Breast epithelium (tissue), 4 donors: ENCODE results near the gene CCDC102A. TPM values are rescaled to one million over a fixed set of nuclear protein-coding genes. Genes with fewer than 3 reads are reported as not detected.

Experiments used
- DNase-seq, 2 donors: peaks; one replicate each; pipeline ENCODE4 v3.0.0-alpha.2; 2019; ENCODE audit warnings: low spot score in 2 of 2
- H3K27ac ChIP-seq, 2 donors: fragments of 200-600 bp; sonication (generic) in 1 of 2; one replicate each; pipeline ENCODE4 v1.5.1; 2016 to 2019; ENCODE audit warnings: mild to moderate bottlenecking in 1 of 2
- H3K27me3 ChIP-seq, 2 donors: fragments of 200-600 bp; sonication (generic) in 1 of 2; one replicate each; pipeline versions ENCODE4 v1.5.1 to v1.6.0; 2017 to 2019; ENCODE audit warnings: control low read depth in 1 of 2, mild to moderate bottlenecking in 1 of 2
- H3K36me3 ChIP-seq: fragments of 200-600 bp; one replicate; pipeline ENCODE4 v1.5.1; 2019
- H3K4me1 ChIP-seq, 2 donors: fragments of 200-600 bp; sonication (generic); one replicate each; pipeline ENCODE4 v1.5.1; 2016 to 2019; ENCODE audit warnings: control low read depth in 1 of 2
- H3K4me3 ChIP-seq, 3 donors: fragments of 200-600 bp; sonication (generic); 1 replicate in 2 of 3; 2 replicates in 1 of 3; pipeline ENCODE4 v1.5.1; 2016 to 2019; ENCODE audit warnings: mild to moderate bottlenecking in 3 of 3, moderate library complexity in 2 of 3
- H3K9me3 ChIP-seq, 2 donors: fragments of 200-600 bp; sonication (generic) in 1 of 2; one replicate each; pipeline ENCODE4 v1.5.1; 2016 to 2019; ENCODE audit warnings: control low read depth in 1 of 2
- POLR2A ChIP-seq: fragments of 450-650 bp; IDR thresholded peaks from one replicate; pipeline ENCODE4 v1.6.1; 2016; ENCODE audit warnings: antibody characterized with exemption, mild to moderate bottlenecking, moderate library complexity
- POLR2AphosphoS5 ChIP-seq, 3 donors: sonication (generic); formaldehyde crosslinking; IDR thresholded peaks; one replicate each; pipeline ENCODE4 v1.6.1; 2017; ENCODE audit warnings: antibody characterized with exemption in 3 of 3
- intact Hi-C: fragments of 100-400 bp; cut with DNase I; formaldehyde crosslinking; loops from one replicate; pipeline ENCODE4 v1.15.1; 2023; ENCODE audit warnings: low total_unique reads
- total RNA-seq, 3 donors: library from RNA; depleted of rRNA; stranded (reverse); fragments of >200 nt; gene quantifications; one replicate each; pipeline ENCODE4 v1.1.0, GENCODE V29; 2016
- TF ChIP-seq, protein P1 (sequence below), 3 donors: fragments of 450-650 bp; IDR thresholded peaks; one replicate each; pipeline ENCODE4 v1.5.1; 2016 to 2017; ENCODE audit warnings: antibody characterized with exemption in 3 of 3, mild to moderate bottlenecking in 3 of 3, moderate library complexity in 3 of 3

The CCDC102A gene
- total RNA-seq, 3 donors from 2014 or later: 6.7 to 15.1 (median 12.1) TPM

DNA sequence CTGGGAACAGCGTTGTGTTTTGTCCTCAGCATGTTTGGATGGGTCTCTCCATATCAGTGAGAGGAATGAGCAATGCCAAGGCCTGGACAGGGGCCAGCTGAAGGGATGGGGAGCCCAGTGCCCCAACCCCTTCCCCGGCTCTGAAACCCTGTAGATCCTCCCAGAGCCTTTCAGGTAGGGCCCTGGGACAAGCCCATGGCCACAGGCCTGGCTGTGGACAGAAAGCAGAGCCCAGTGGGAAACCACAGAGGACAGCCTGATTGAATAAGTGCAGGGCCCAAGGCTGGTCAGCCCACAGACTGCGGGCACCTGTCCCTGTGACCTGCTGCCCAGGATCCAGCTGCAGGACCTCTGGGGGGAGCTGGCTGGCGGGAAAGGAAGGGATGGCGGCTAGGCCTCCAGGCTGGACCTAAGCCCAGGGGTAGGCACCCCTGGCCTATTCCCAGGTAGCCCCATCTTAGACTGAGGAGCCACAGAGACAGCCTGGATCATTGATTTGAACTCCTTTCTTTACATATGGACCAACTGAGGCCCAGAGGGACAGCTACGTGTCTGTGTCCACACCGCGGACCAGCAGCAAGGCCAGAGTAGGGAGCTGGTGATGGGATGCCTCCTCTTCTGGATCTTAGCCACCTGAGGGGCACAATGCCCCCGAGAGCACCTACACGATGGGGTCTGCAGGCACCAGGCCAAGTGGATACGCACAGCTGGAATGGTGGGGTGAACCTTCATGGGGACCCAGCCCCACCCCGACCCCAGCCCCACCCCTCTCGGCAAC, 1.3 kb downstream of the CCDC102A start:
- peak; percentile 29 to 47 for DNase-seq
- H3K9me3 ChIP-seq: no peaks in the 10 kb centered on the region
- H3K4me3 ChIP-seq: peak overlapping the region; percentile 84 to 93 (median 92)
- intact Hi-C loops: no loop called here
- H3K27me3 ChIP-seq: no peaks in the 10 kb centered on the region
- H3K27ac ChIP-seq: peak overlapping the region; percentile 90 to 93
- no peaks in the 10 kb centered on the region for H3K36me3 ChIP-seq
- peaks cover 14 to 23% of the 10 kb centered on the region in 2 donors for H3K4me1 ChIP-seq
- TF ChIP-seq POLR2AphosphoS5 (IDR thresholded peaks at IDR 0.05) (no peak), POLR2A (no peak)
- TF ChIP-seq, protein P1, sequence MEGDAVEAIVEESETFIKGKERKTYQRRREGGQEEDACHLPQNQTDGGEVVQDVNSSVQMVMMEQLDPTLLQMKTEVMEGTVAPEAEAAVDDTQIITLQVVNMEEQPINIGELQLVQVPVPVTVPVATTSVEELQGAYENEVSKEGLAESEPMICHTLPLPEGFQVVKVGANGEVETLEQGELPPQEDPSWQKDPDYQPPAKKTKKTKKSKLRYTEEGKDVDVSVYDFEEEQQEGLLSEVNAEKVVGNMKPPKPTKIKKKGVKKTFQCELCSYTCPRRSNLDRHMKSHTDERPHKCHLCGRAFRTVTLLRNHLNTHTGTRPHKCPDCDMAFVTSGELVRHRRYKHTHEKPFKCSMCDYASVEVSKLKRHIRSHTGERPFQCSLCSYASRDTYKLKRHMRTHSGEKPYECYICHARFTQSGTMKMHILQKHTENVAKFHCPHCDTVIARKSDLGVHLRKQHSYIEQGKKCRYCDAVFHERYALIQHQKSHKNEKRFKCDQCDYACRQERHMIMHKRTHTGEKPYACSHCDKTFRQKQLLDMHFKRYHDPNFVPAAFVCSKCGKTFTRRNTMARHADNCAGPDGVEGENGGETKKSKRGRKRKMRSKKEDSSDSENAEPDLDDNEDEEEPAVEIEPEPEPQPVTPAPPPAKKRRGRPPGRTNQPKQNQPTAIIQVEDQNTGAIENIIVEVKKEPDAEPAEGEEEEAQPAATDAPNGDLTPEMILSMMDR (IDR thresholded peaks at IDR 0.05): no peak

DNA sequence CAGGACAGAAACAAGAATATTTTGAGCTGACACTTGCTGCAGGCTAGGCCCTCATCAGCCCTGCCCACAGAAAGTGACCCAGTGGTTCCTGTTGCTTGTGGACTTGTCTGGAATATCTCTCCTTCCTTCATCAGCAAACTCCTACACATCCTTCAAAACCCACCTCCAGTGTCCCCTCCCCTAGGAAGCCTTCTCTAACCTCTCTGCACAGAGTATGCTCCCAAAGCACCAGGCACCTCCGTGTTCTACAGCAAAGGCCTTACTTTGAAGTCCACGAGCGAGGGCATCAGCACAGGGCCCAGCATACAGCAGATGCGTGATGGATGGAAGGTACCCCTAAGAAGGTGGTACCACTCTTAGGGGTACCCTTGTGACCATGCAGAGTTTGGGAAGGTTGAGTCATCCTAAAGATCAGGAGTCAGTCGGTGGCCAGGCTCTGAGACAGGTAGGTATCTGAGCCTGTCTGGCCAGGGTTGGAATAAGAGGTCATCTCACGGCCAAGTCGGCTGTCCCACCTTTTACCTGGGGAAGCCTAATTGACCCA, 2.0 kb downstream of the CCDC102A start:
- Histone ChIP-seq H3K36me3 (no peaks in the 10 kb centered on the region), H3K4me1 (peaks cover 14 to 23% of the 10 kb centered on the region in 2 donors), H3K4me3 (peak overlapping the region in 1 of 3 donors; percentile 2), H3K9me3 (no peaks in the 10 kb centered on the region), H3K27me3 (no peaks in the 10 kb centered on the region), H3K27ac (peak overlapping the region in 1 of 2 donors; percentile 93)
- intact Hi-C loops: no loop called here
- DNase-seq: peak in 1 of 2 donors; percentile 16
- TF ChIP-seq, protein P1 (IDR thresholded peaks at IDR 0.05): no peak
- TF ChIP-seq POLR2AphosphoS5 (IDR thresholded peaks at IDR 0.05) (no peak), POLR2A (no peak)

- Histone ChIP-seq H3K9me3 (no peaks in the 10 kb centered on the region), H3K27me3 (no peaks in the 10 kb centered on the region), H3K4me3 (peak overlapping the region in 2 of 3 donors; percentile 2 to 43), H3K4me1 (peaks cover 14 to 23% of the 10 kb centered on the region in 2 donors), H3K27ac (peak overlapping the region in 1 of 2 donors; percentile 68), H3K36me3 (no peaks in the 10 kb centered on the region)
- intact Hi-C loops: no loop called here
- peak; percentile 27 to 49 for DNase-seq
- TF ChIP-seq POLR2A (no peak), POLR2AphosphoS5 (IDR thresholded peaks at IDR 0.05) (no peak)
- TF ChIP-seq, protein P1 (IDR thresholded peaks at IDR 0.05): no peak
Measured at GRCh38 chr16:57533431-57534336, 2.7 kb downstream of the CCDC102A start.

DNA sequence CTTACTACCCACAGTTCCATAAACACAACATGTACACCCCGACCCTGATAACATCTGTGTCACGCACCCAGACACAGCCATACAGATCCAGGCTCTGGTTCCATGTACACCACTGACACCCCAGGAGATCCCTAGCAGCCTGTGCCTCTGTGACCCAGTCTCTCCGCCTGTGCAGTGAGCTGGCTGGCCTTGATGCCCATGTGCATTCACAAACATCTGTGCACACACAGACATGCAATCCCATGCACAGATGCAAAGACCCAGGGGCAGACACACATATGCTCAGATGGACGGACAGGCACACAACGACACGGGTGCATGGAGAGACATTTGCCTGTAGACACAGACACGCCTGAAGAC, 4.1 kb downstream of the CCDC102A start:
- peaks cover 14 to 23% of the 10 kb centered on the region in 2 donors for H3K4me1 ChIP-seq
- DNase-seq: peak in 1 of 2 donors; percentile 3

More for the DNA sequence above, 4.1 kb downstream of the CCDC102A start:
- no peaks in the 10 kb centered on the region for H3K36me3 ChIP-seq
- no peaks in the 10 kb centered on the region for H3K9me3 ChIP-seq
- TF ChIP-seq POLR2A (no peak), POLR2AphosphoS5 (IDR thresholded peaks at IDR 0.05) (no peak)
- TF ChIP-seq, protein P1 (IDR thresholded peaks at IDR 0.05): no peak
- no peak overlapping the region for H3K4me3 ChIP-seq
- H3K27me3 ChIP-seq: no peaks in the 10 kb centered on the region
- H3K27ac ChIP-seq: peak overlapping the region in 1 of 2 donors; percentile 68
- intact Hi-C loops: no loop called here
